GM23248 (cell line): ENCODE data around the gene ADIPOQ.

Source experiments
- EZH2 ChIP-seq: fragments of 200-600 bp; sonication (generic); IDR thresholded peaks from 2 replicates; pipeline ENCODE4 v1.6.1; 2018; ENCODE audit warnings: antibody characterized with exemption, mild to moderate bottlenecking; ENCODE audit not compliant: insufficient read depth, poor library complexity, severe bottlenecking
- EZH2phosphoT487 ChIP-seq: fragments of 200-600 bp; sonication (generic); IDR thresholded peaks from 2 replicates; pipeline ENCODE4 v1.6.1; 2018; ENCODE audit warnings: antibody characterized with exemption, moderate library complexity, mild to moderate bottlenecking, low read depth; ENCODE audit not compliant: insufficient read depth

- TF ChIP-seq EZH2, result no peak
- no peak for TF ChIP-seq EZH2phosphoT487
These were observed 27.1 kb upstream of the ADIPOQ start for GRCh38 chr3:186815435-186815834.
